Choroid plexus epithelial cell (primary cell): Measurements from ENCODE around the gene INO80D.
A peak's percentile ranks its signal among the peaks of the same experiment; 100 is the strongest.

ENCODE experiments used
- DNase-seq: peaks from one replicate; pipeline ENCODE4 v3.0.0-alpha.2; 2010; ENCODE audit warnings: low read depth
- H3K4me3 ChIP-seq: 2 replicates; pipeline ENCODE4 v1.5.1; 2011; ENCODE audit warnings: low read depth, mild to moderate bottlenecking, control low read depth, low read length, moderate library complexity
- TF ChIP-seq, protein P1 (sequence below): conservative IDR thresholded peaks from 2 replicates; pipeline ENCODE4 v1.5.1; 2011; ENCODE audit warnings: low read depth, mild to moderate bottlenecking, control low read depth, inconsistent platforms, low read length, moderate library complexity

INO80D gene

DNA sequence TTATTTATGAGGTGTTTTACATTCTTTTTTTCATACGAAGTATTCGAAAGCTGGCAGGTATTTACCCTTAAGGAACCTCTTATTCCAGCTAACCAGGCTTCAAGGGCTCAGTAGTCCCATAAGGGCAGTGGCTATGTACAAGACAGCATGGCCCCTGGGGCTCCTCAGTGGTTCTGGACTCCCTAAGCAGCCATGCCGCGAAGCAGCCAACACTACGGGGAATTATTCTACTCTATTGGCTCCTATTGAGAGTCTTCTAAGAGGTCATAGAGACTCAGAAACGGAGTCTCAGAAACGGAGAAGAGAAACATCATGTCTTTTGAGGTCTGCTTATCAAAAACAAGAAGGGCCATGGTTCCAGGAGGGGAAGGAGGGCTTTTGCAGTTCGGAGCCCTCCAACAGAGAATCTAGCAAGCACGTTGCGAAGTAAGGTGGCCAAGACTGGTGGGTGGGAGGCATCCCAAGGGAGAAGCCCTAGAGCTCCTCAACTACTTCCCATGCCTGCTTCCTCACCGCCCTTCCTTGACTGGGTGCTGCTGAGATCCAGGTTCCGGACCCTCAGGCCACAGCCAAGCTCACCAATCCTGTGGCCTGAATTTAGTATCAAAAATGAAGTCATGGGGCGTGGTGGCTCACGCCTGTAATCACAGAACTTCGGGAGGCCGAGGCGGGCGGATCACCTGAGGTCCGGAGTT, 109.7 kb downstream of the INO80D start:
- TF ChIP-seq, protein P1, sequence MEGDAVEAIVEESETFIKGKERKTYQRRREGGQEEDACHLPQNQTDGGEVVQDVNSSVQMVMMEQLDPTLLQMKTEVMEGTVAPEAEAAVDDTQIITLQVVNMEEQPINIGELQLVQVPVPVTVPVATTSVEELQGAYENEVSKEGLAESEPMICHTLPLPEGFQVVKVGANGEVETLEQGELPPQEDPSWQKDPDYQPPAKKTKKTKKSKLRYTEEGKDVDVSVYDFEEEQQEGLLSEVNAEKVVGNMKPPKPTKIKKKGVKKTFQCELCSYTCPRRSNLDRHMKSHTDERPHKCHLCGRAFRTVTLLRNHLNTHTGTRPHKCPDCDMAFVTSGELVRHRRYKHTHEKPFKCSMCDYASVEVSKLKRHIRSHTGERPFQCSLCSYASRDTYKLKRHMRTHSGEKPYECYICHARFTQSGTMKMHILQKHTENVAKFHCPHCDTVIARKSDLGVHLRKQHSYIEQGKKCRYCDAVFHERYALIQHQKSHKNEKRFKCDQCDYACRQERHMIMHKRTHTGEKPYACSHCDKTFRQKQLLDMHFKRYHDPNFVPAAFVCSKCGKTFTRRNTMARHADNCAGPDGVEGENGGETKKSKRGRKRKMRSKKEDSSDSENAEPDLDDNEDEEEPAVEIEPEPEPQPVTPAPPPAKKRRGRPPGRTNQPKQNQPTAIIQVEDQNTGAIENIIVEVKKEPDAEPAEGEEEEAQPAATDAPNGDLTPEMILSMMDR = no peak
- DNase-seq = no peak
- no peak overlapping the region for H3K4me3 ChIP-seq

DNA sequence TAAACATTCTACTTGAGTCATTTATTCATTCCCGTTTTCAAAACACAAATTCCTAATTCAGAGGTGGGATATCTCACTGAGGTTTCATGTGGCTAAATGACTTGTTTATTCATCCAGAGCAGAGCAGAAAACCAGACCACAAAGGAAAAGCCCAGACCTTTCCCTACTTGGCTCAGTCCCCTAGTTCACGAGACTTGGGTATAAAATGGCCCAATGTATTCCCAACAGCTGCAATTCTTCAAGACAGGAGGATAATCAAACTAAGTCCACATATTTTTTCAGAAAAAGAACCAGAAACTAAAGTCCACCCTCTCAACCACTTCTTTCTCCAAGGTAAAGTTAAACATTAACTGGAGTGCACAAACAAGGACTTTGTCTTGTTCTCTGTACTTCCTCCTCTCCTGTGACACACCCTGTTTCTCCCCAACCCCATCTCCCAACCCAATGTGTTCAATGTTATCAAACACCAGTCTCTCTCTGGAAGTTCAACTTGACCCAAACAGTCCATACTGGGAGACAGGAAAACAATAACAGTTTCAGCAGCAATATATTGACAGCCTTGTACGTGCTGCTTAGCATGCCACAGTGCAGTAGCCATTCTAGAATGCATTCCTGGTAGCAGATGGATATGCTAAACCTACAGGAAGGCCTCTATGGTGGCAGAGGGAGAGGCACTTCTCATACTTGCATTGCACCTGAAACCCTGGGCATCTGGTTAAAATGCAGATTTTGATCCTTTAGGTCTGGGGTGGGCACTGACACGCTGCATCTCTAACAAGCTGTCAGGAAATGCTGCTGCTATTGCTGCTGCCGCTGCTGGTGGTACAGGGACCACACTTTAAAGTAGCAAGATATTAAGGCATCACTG, 110.7 kb downstream of the INO80D start:
- no peak overlapping the region for H3K4me3 ChIP-seq
- TF ChIP-seq, protein P1 = no peak
- peak; percentile 5 for DNase-seq

DNA sequence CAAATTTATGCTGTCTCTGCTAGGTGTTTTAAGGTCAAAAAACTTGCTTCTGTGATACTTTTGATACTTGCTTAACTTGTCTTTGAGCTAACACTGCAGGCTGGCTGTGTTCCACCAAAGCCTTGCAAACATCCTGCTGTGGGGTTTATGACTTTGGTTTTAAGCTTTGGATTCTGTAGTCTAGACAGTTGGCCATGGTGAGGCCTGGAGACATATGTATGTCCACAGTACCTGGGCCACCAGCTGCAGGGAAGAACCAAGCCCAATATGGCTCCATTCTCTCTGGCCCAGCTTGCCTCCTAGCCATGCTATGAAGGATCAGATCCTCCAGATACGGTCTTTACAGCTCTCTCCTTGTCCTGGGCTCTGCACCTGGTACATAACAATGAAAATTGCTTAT, 113.9 kb downstream of the INO80D start:
- H3K4me3 ChIP-seq = no peak overlapping the region
- TF ChIP-seq, protein P1 = no peak
- peak; percentile 11 for DNase-seq

DNA sequence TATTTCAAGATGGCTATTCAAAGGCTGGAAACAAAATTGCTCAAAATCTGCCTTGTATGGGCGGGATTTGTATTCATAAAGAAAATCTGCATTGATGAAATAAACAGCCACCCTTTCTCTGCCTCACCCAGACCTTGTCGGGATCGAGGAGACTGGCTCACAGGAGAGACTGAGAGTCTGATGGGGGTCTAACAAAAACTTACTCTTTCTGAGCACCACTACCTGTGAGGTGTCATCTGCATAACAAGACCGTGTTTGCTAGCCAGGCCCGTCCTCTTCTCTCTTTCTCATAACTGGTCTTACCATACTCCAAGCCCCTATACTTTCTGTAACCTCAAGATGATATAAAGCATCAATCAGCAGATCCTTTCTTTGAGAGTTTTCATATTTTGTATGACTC, 115.6 kb downstream of the INO80D start:
- no peak for DNase-seq
- H3K4me3 ChIP-seq = no peak overlapping the region
- TF ChIP-seq, protein P1 = no peak

DNA sequence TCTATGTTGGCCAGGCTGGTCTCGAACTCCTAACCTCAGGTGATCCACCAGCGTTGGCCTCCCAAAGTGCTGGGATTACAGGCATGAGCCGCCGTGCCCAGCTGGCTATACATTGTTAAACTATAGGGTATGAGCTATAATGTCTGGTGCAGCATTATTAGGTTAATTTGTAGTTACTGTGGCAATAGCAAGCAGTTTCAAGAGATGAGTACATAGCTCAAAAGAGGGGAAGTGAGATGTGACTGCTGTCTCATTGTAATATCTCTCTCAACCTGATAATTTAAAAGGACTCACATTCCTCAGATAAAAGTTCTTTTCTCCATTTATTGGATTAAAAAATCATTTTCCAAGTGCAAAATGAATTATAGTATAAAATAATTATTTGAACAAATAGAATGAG, 116.4 kb downstream of the INO80D start:
- DNase-seq = no peak
- TF ChIP-seq, protein P1 = no peak
- no peak overlapping the region for H3K4me3 ChIP-seq

DNA sequence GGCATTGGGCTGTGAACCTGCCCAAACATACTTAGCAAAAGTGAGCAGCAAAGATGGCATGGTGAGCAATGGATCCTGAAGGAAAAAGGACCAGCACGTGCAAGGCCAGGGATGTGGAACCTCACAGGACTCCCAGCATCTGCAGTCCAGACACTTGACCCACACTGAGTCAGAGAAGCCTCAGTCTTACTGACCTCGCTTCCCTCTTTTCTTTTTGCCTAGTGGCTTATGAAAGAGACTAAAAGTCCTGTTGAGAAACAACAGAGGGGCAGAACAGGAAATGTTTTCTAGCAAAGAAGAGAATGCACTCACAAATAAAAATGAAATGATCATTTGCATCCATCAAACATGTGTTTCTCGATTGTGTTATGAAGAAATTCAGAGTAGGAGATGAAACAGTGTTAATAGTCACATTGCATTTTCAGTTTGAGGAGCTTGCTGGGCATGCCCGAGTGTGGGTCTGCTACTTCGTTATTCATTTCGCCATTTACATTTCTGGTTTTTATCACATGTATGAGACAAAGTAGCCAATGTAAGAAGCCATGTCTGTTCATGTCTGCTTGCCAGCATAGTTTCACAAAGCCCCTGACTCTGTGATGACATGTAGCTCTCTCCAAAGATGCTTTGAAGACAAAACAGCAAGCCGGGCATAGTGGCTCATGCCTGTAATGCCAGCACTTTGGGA, 118.4 kb downstream of the INO80D start:
- TF ChIP-seq, protein P1 = no peak
- DNase-seq = peak; percentile 32
- H3K4me3 ChIP-seq = no peak overlapping the region
